Fibroblast of lung (primary cell): Measurements from ENCODE around the gene ATAD5. TPM values are rescaled to one million over a fixed set of nuclear protein-coding genes. Genes with fewer than 3 reads are reported as not detected.

ENCODE experiments used
- DNase-seq, 2 donors: peaks; one replicate each; pipeline versions ENCODE4 v3.0.0 to v3.0.0-alpha.2; 2010; ENCODE audit warnings: low read depth in 2 of 2
- H2AFZ ChIP-seq: 2 replicates; pipeline ENCODE4 v1.5.1; 2012; ENCODE audit warnings: low read length, control low read depth, inconsistent platforms
- H3K27ac ChIP-seq: 2 replicates; pipeline ENCODE4 v1.5.1; 2011; ENCODE audit warnings: low read length, control low read depth; ENCODE audit not compliant: insufficient read depth
- H3K27me3 ChIP-seq: 2 replicates; pipeline ENCODE4 v1.5.1; 2011; ENCODE audit warnings: mild to moderate bottlenecking, low read length; ENCODE audit not compliant: control insufficient read depth, insufficient read depth
- H3K36me3 ChIP-seq: 2 replicates; pipeline ENCODE4 v1.5.1; 2011; ENCODE audit warnings: low read length; ENCODE audit not compliant: control insufficient read depth, insufficient read depth
- H3K4me1 ChIP-seq: 2 replicates; pipeline ENCODE4 v1.5.1; 2011; ENCODE audit warnings: low read length; ENCODE audit not compliant: control insufficient read depth, insufficient read depth; ENCODE audit errors: extremely low read depth
- H3K4me2 ChIP-seq: 2 replicates; pipeline ENCODE4 v1.5.1; 2011; ENCODE audit warnings: low read length, control low read depth; ENCODE audit not compliant: insufficient read depth; ENCODE audit errors: extremely low read depth
- H3K4me3 ChIP-seq, 4 experiments: fragments of 200-600 bp in 1 of 4; sonication (generic) in 1 of 4; replicated peaks in 1 of 4; 2 replicates each; pipeline ENCODE4 v1.5.1; 2011 to 2016; ENCODE audit warnings: low read length in 4 of 4, low read depth in 3 of 4, mild to moderate bottlenecking in 3 of 4, control low read depth in 2 of 4, inconsistent platforms in 1 of 4, mixed read lengths in 1 of 4; ENCODE audit not compliant: insufficient read depth in 1 of 4; ENCODE audit errors: control extremely low read depth in 1 of 4
- H3K79me2 ChIP-seq: 2 replicates; pipeline ENCODE4 v1.5.1; 2012; ENCODE audit warnings: mild to moderate bottlenecking, low read length, inconsistent platforms; ENCODE audit not compliant: control insufficient read depth, insufficient read depth
- H3K9ac ChIP-seq: 2 replicates; pipeline ENCODE4 v1.5.1; 2011; ENCODE audit warnings: mild to moderate bottlenecking, low read length, control low read depth; ENCODE audit not compliant: insufficient read depth
- H3K9me3 ChIP-seq: 2 replicates; pipeline ENCODE4 v1.5.1; 2012; ENCODE audit warnings: low read depth, low read length; ENCODE audit not compliant: control insufficient read depth, insufficient read depth
- H4K20me1 ChIP-seq: 2 replicates; pipeline ENCODE4 v1.5.1; 2011; ENCODE audit warnings: low read length; ENCODE audit not compliant: control insufficient read depth, insufficient read depth; ENCODE audit errors: extremely low read depth
- EZH2 ChIP-seq: IDR thresholded peaks from 2 replicates; pipeline ENCODE4 v1.5.1; 2012; ENCODE audit warnings: low read length, control low read depth, mild to moderate bottlenecking; ENCODE audit errors: missing control alignments
- polyA plus RNA-seq, 2 donors: library from polyadenylated mRNA; depleted of rRNA in 1 of 2; stranded (reverse) in 1 of 2; unstranded in 1 of 2; fragments of >200 nt; gene quantifications; 2 replicates each; pipeline ENCODE4 v1.2.1, GENCODE V29; 2011 to 2012; ENCODE audit warnings: missing spikeins in 1 of 2
- total RNA-seq: library from RNA; depleted of rRNA; stranded (reverse); fragments of >200 nt; gene quantifications from 2 replicates; pipeline ENCODE4 v1.2.1, GENCODE V29; 2014
- TF ChIP-seq, protein P1 (sequence below), 2 donors: IDR thresholded peaks in 1 of 2; conservative IDR thresholded peaks in 1 of 2; 1 replicate in 1 of 2; 2 replicates in 1 of 2; pipeline ENCODE4 v1.5.1; 2011 to 2012; ENCODE audit warnings: low read length in 2 of 2, control low read depth in 1 of 2, inconsistent platforms in 1 of 2, low read depth in 1 of 2, mild to moderate bottlenecking in 1 of 2

The ATAD5 gene
- total and polyA plus RNA-seq, 2 donors (not counting 1 experiment from before 2014, with no cell fraction given): 0.83 to 1.6 TPM

DNA sequence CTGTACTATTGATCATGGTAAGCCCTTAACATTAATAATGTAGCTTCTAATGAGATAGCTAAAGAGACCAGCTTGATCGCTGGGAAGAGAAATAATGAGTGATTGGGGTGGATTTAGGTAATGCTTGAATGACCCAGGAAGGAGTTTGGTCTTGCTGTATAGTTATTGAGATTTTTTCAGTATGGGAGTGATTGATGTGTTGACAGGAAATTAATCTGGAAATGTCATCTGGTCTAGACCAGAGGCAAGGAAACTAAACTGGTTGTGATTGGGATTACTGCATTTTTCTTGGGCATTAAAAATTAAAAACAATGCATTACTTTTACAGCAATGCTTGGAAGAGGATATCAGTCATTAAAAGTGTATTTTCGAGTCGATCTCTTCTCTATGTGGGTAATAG is 62.5 kb downstream of the ATAD5 start:
- no peaks in the 10 kb centered on the region for H3K9me3 ChIP-seq
- no peaks in the 10 kb centered on the region for H4K20me1 ChIP-seq
- no peak for DNase-seq
- H3K79me2 ChIP-seq: no peaks in the 10 kb centered on the region
- H3K4me3 ChIP-seq: no peak overlapping the region
- no peaks in the 10 kb centered on the region for H3K27me3 ChIP-seq
- H3K36me3 ChIP-seq: no peaks in the 10 kb centered on the region
- TF ChIP-seq, protein P1, sequence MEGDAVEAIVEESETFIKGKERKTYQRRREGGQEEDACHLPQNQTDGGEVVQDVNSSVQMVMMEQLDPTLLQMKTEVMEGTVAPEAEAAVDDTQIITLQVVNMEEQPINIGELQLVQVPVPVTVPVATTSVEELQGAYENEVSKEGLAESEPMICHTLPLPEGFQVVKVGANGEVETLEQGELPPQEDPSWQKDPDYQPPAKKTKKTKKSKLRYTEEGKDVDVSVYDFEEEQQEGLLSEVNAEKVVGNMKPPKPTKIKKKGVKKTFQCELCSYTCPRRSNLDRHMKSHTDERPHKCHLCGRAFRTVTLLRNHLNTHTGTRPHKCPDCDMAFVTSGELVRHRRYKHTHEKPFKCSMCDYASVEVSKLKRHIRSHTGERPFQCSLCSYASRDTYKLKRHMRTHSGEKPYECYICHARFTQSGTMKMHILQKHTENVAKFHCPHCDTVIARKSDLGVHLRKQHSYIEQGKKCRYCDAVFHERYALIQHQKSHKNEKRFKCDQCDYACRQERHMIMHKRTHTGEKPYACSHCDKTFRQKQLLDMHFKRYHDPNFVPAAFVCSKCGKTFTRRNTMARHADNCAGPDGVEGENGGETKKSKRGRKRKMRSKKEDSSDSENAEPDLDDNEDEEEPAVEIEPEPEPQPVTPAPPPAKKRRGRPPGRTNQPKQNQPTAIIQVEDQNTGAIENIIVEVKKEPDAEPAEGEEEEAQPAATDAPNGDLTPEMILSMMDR (conservative IDR thresholded peaks at IDR 0.05 in 1 of 2, IDR thresholded peaks at IDR 0.05 in 1 of 2; ENCODE audit: low read depth in 1 of 2, low read length in 2 of 2): no peak
- no peak for TF ChIP-seq EZH2
- H3K27ac ChIP-seq: no peak overlapping the region
- no peak overlapping the region for H2AFZ ChIP-seq
- H3K9ac ChIP-seq: no peak overlapping the region
- H3K4me2 ChIP-seq: no peak overlapping the region
- no peaks in the 10 kb centered on the region for H3K4me1 ChIP-seq

DNA sequence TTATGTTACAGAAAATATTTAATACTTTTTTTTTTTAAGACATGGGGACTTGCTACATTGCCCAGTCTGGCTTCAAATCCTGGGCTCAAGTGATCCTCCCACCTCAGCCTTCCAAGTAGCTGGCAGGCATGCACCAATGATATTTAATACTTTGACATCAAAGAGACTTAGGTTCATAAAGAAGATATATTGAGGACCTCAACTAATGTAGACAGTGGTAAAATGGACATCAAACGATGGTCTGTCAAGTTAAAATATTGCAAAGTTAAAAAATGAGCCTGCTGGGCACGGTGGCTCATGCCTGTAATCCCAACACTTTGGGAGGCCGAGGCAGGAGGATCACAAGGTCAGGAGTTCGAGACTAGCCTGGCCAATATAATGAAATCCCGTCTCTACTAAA is 65.5 kb downstream of the ATAD5 start:
- Histone ChIP-seq H4K20me1 (no peaks in the 10 kb centered on the region), H3K36me3 (no peaks in the 10 kb centered on the region), H2AFZ (no peak overlapping the region), H3K79me2 (peaks cover 2% of the 10 kb centered on the region), H3K4me3 (no peak overlapping the region), H3K4me2 (no peak overlapping the region), H3K27ac (no peak overlapping the region), H3K9me3 (no peaks in the 10 kb centered on the region), H3K9ac (no peak overlapping the region), H3K27me3 (no peaks in the 10 kb centered on the region), H3K4me1 (no peaks in the 10 kb centered on the region)
- no peak for DNase-seq
- TF ChIP-seq, protein P1 (conservative IDR thresholded peaks at IDR 0.05 in 1 of 2, IDR thresholded peaks at IDR 0.05 in 1 of 2; ENCODE audit: low read depth in 1 of 2, low read length in 2 of 2): no peak
- TF ChIP-seq EZH2: no peak

DNA sequence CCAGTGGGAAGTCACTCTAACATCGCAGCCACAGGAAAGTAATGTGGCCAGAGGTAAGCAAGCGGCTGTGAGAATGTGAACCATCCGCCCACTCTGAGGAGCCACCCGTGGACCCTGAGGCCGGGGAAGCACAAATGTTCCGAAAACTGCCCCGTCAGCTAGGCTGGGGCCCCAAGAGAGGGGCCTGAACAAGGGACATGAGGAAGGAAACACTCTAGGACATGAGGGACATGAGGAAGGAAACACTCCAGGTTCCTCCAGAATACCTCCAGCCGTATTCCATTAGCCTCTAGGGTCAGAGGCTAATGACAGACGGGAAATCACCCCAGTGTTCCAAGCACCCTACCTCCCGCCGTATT is 74.0 kb downstream of the ATAD5 start:
- DNase-seq: no peak
- Histone ChIP-seq H3K27ac (peak overlapping the region; percentile 60), H2AFZ (peak overlapping the region; percentile 85), H3K9ac (peak overlapping the region; percentile 46), H3K9me3 (no peaks in the 10 kb centered on the region), H3K4me1 (peaks cover 3% of the 10 kb centered on the region), H4K20me1 (no peaks in the 10 kb centered on the region), H3K79me2 (peaks cover 22% of the 10 kb centered on the region), H3K4me3 (peak overlapping the region; percentile 40 to 90 (median 72)), H3K36me3 (peaks cover 3% of the 10 kb centered on the region), H3K4me2 (peak overlapping the region; percentile 82), H3K27me3 (no peaks in the 10 kb centered on the region)
- TF ChIP-seq, protein P1 (conservative IDR thresholded peaks at IDR 0.05 in 1 of 2, IDR thresholded peaks at IDR 0.05 in 1 of 2; ENCODE audit: low read depth in 1 of 2, low read length in 2 of 2): no peak
- TF ChIP-seq EZH2: no peak
